IMR-90 (cell line): ENCODE measurements around the gene SCYGR1.

Source experiments
- CEBPB ChIP-seq: IDR thresholded peaks from 2 replicates; pipeline ENCODE4 v1.6.1; 2012; ENCODE audit warnings: low read depth, low read length, improper control_type of control experiment
- CTCF ChIP-seq: conservative IDR thresholded peaks from 2 replicates; pipeline ENCODE4 v1.5.1; 2012; ENCODE audit warnings: mild to moderate bottlenecking, low read depth, low read length, improper control_type of control experiment
- POLR2A ChIP-seq: IDR thresholded peaks from 2 replicates; pipeline ENCODE4 v1.6.1; 2012; ENCODE audit warnings: mild to moderate bottlenecking, low read depth, low read length
- RAD21 ChIP-seq: IDR thresholded peaks from 2 replicates; pipeline ENCODE4 v1.6.1; 2012; ENCODE audit warnings: low read length, improper control_type of control experiment
- RCOR1 ChIP-seq: IDR thresholded peaks from 2 replicates; pipeline ENCODE4 v1.6.1; 2012; ENCODE audit warnings: mild to moderate bottlenecking, low read length, improper control_type of control experiment; ENCODE audit not compliant: insufficient replicate concordance
- SMC3 ChIP-seq: fragments of 150-350 bp; IDR thresholded peaks from 2 replicates; pipeline ENCODE4 v1.6.1; 2016; ENCODE audit warnings: low read depth, mild to moderate bottlenecking, antibody characterized with exemption, low read length, moderate library complexity

- TF ChIP-seq CTCF (no peak), POLR2A (no peak), RAD21 (no peak), SMC3 (no peak), CEBPB (no peak), RCOR1 (no peak)
Measured at GRCh38 chr2:227423656-227424499, 36.1 kb upstream of the SCYGR1 start.
